Measurements from ENCODE around the gene TMEM178B.

TMEM178B gene

DNA sequence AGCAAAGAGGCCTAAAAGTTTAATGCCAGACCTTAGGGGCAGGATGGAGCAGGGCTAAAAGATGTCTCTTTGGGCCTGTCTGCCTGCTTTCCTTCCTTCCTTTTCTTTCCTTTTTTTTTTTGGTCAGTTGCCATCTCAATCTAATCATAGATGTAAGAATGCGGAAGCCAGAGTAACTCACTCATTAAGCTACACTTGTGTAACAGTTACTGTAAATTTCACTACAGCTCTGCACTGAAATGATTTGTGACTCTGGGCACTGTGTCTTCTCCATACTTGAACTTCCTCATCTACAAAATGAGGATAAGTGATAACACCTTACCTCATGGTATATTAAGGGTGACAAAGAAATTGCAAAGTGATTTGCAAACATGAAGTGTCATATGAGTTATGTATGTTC lies 401.8 kb downstream of the TMEM178B start:
- DNase-seq (ENCODE audit: low spot score), result no peak

DNA sequence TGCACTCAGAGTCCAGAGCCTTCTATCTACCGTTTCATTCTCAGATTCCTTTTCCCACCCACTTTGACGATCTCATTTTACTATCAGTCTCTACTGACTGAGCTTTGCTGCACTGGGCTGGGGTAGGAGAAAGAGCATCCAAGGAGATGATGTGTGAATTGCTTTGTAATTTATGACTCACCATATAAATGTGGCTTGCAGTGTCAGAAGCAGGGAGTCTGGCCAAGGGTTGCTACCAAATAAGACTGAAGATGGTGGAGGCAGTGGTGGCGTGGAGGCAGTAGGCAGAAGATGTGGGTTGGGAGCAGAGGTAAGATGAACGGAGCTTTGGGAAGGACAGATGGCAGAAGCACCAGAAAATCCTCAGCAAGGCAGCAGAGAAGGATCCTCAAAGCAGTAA lies 404.0 kb downstream of the TMEM178B start:
- DNase-seq (ENCODE audit: low spot score), result no peak

DNA sequence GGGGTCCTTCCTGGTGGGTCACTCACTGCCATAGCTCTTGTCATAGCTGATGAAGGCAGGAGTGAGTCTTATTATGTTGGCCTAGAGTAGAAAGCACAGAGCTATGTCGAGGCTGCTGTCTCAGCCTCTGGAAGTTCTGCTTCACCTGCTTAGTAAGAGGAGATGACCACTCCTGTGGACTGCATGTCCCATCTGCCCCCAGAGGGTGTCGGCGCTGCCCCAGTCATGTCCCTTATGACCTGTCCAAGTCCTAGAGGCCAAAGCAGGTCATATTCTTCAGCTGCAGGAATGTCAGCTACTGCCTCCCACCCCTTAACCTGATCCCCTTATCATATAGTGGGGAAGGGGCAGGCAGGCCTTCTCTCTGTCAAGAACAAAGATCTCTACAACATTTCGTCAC lies 405.0 kb downstream of the TMEM178B start:
- DNase-seq (ENCODE audit: low spot score), result no peak

DNA sequence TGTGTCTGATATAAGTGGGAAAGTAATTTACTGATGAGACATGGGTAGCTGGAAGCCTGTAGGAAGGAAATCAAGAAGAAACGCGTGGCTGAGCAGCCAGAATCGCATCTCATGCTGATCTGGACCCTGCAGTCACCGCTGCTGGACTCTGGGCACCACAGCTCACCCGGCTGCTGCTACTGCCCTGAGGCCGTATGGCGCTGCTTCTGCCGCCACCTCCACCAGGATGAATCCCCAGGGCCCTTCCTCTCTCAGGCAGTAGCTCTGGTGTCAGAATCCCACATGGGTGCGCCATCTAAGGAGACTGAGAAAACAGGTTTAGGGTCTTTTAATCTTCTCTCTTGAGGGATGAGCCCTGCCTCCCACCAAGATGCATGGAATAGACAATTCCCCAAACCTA lies 407.1 kb downstream of the TMEM178B start:
- no peak for DNase-seq (ENCODE audit: low spot score)

DNA sequence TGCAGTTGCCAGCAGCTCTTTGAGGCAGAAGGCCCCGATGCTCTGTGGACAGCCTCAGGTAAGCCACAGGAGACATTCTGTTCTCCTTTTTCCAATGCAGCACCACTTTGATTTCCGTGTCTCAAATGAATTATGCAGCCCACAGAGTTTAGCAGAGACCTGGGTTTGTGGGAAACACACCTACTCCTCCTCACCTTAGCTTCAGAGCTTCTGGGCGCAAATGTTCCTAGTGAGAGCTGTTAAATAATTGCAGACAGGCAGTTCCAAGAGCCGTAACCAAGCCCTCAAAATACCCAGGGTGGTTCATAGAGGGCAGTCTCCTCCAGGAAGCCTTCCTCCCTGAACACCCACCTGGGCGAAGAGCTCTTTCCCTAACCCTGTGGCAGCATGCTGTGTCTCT lies 408.1 kb downstream of the TMEM178B start:
- no peak for DNase-seq (ENCODE audit: low spot score)

DNA sequence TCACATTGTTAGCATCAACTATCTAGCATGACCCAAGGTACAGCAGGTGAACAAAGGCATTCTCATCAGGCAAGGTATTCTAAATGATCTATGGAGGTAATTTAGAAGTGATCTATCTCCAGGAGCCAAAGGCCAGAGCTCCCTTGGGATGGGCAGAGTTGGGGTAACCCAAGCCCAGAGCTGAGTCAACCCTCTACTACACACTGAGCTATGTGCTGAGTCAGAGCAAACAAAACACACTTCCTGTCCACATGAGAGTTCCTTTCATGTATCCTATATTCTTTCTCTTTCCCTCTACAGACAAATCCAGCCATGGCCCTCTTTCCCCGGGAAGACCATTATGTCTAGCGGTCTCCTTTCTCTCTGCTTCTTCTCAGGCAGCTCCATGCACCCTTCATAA lies 409.2 kb downstream of the TMEM178B start:
- no peak for DNase-seq (ENCODE audit: low spot score)

DNA sequence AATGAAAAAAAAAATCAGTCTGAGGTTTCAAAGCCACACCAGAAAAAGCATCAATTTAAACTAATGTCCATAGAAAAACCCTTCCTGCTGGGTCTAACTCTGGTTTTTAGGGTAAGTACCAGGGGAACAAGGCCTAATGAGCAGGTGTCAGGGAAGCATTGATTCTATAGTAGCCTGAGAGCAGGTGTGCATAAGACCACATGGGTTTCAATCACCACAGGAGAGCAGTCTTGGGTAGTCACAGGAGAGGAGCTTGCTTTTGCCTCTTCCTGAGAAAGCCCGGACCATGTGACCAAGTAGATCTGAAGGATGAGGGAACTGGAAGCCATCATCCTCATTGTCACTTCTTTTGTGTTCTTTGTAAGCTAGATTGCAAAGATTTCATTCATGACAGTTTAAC lies 411.0 kb downstream of the TMEM178B start:
- DNase-seq (ENCODE audit: low spot score), result no peak

DNA sequence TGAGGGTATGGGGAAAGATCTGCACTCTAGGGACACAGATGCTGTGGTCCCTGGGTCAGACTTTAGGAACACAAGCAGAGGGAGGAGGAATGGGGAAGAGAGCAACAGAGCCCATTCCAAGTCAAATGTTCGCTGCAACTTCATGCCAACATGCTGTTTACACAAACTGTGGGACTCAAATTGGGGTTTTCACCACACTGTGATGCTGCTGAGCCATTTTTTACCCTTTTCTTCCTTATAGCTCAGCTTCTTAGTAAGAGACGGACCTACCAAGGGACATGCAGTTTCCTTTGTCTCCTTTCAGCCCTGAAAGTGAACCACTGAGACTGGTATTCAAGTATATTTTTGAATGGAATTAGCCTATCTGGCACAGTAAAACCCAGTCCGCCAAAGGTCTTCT lies 413.1 kb downstream of the TMEM178B start:
- DNase-seq (ENCODE audit: low spot score), result no peak

DNA sequence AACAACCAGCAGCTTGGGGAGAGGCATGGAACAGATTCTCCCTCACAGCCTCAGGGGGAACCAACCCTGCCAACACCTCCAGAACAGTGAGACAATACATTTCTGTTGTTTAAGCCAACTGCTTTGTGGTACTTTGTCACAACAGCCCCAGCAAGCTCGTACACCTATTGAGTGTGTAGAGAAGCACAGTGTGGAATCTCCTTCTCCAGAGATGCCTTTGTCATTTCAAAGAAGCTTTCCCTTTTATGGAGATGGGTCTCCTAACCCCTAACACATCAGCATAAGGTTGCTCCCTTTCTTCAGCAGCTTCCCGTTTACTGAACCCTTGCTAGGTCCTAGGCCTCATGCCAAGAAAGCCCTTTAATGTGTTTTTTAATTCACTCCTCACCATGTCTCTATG lies 416.6 kb downstream of the TMEM178B start:
- no peak for DNase-seq (ENCODE audit: low spot score)

DNA sequence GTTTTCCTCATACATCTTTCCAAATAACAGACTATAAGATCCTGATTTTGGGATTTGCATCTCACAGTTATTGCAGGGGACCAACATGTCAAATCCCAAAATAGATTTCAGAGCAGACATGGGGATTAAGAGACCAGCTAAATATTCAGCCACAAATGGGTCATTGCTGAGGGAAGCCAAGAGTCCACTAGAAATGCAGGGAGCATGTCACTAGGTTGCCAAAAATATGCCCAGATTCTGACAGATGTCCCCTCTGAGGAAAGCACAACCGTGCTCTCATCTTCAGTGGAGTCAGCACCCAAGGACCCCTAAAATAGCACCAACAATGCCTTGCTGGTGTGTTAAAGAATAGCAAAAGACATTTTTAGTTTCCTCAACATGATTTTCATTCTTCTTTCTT lies 421.2 kb downstream of the TMEM178B start:
- DNase-seq (ENCODE audit: low spot score), result no peak

DNA sequence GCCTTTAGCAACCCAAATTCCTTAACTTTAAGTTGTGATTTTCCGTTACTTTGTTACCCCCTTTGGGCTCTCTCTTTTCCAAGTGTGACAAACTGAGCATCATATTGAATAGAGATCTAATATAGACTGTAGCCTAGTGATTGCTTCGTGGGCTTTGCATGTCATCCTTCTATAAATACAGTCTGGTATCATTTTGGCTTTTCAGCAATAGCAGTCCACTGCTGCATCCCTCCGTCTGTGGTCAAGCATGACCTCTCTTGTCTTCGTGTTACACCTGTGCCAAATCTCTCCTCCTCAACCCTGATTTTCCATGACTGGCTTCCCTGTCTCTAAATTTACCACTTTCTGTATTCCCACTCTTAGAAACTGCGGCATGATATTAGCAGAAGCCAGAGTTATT lies 423.5 kb downstream of the TMEM178B start:
- DNase-seq (ENCODE audit: low spot score), result no peak

DNA sequence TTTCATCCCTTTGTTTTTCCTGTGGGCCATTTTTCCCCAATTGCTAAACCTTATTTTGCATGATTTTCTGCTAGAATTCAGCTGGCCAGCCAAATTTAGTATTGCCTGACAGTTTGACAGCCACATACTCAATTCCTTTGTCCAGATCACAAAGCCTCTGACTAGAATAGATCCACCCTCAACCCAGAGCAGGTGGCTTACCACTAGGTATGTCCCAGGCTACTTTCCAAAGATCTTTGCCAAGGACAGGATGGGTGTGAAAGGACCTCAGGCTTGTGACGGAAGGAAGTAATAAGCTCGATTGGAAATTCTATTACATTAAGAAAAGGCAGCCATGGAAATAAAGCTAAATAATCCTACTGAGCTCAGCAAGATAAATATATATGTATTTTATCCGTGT lies 426.7 kb downstream of the TMEM178B start:
- no peak for DNase-seq (ENCODE audit: low spot score)

DNA sequence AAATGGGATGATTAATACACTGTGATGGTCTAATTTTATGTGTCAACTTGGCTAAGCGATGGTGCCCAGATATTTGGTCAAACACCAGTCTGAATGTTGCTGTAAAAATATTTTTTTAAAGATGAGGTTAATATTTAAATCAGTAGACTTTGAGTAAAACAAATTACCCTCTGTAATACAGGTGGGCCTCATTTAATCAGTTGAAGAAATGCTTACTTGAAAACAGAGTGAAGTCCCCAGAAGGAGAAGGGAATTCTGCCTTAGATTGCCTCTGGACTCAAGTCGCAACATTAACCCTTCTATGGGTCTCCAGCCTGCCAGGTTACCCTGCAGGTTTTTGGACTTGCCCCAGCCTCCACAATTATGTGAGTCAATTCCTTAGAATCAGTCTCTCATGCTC lies 427.6 kb downstream of the TMEM178B start:
- DNase-seq (ENCODE audit: low spot score), result no peak

DNA sequence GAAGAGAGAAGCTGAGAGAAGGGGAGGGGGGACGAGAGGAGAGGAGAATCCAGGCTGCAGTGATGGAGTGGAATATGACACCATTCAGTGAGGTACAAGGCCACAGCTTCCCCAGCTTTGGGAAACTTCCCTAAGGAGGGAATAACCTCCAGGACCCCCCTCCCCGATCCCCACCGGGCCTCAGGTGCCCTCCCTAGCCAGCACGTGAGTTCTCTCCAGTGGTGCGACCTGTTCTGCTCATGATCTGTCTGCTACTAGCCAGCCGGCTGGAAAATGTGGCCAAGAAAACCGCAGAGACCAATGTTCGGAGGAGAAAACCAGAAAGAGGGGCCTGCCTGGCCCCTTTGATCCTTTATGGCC lies 437.4 kb downstream of the TMEM178B start:
- DNase-seq (ENCODE audit: low spot score), result no peak

DNA sequence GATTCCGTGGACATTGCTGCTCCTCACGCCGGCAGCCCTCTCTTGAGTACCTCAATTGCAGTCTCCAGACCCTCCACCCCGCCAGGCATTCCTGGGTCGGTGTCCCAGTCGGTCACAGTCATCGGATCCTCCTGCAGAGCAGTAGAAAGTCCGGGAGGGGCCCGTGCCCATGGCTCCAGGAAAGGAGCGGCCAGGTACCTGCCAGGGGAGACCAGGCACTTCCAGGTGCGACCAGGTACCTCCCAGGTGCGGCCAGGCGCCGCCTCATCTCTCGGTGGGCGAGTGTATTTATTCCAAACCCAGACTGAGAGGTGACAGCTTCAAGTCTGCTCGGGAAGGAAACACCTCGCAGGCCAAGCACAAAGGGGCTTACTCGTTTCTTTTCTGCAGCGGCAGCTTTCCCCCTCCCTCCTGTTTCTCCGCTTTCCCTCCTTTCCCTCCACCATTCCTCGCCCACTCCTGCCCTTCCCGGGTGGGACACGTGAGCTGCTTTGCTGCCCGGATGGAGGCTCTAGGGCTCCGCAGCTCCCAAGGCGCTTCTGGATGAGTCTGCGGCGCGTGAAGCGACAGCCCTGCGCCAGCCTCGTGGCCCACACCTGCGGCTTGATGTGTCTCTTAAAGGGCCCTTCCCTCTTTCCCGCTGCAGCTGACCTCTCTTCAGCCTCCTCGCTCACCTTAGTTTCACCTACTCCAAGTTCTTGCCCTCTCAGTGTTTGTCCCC lies 438.0 kb downstream of the TMEM178B start:
- no peak for DNase-seq (ENCODE audit: low spot score)

DNA sequence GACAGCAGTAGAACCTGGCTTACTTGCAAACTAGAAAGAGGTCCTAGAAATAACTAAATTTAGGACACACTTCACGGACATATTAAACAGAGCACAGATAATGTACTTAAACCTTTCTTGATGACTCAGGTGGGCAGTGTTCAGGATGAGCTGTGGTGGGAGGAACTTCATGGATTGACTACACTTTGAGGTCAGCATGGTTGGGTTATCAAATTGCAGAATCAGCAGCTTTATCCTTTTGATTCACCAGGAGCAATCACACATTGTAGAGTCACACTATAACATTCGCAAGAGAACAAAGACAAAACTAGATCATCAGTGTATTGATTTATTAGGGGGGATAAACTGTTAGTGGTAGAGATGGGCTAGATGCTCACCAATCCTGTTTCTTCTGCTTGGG lies 438.7 kb downstream of the TMEM178B start:
- DNase-seq (ENCODE audit: low spot score), result no peak

DNA sequence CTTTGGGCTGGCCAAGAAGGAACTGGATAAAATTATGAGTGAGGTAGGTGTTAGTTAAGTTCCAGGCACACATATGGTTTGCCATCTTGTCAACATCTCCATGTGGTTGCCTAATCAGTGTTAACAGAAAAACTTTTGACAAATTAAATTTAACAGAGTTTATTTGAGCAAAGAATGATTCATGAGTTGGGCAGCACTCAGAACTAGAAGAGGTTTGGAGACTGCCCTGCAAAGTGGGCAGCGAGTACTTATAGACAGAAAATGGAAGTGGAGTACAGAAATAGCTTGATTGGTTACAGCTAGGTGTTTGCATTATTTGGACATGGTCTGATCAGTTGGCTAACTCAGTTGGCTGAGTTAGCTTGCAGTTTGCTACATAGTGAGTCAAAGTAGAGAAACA lies 439.9 kb downstream of the TMEM178B start:
- DNase-seq (ENCODE audit: low spot score), result no peak

DNA sequence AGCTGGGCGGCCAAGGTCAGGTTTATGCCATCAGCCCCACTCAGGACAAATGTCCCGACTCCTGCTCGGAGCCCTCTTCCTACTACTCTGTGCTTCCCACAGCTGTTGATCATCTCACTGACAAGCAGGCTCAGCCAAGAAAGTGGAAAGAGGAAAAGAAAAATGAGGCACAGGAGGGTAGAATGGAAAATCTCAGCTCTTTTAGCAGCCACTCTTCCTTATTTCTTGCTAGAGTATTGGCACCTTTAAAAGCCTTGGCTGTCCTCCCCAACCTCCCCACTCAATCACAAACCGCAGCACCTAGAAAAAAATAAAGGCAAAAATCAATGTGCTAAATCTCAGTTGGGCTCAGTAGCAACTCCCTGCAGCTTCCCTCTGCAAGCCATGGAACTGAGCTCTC lies 442.1 kb downstream of the TMEM178B start:
- DNase-seq (ENCODE audit: low spot score), result no peak

DNA sequence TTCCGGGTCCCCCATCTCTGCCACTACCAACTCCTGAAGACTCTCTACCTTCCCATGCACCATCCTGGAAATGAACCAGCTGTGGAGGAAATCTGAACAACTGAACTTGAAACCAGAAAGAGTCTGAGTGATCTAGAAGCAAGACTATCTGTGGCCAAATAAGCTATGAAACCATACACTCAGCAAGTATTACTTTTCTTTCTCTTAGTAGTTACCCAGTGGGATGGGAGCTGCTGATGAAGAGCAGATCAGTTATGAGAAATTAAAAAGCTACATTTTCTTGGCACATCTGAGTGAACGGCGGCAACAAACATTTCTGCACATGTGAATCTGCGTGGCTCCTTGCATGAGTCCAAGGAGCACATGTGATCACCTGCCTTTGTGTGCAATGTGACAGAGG lies 445.8 kb downstream of the TMEM178B start:
- DNase-seq (ENCODE audit: low spot score), result no peak

DNA sequence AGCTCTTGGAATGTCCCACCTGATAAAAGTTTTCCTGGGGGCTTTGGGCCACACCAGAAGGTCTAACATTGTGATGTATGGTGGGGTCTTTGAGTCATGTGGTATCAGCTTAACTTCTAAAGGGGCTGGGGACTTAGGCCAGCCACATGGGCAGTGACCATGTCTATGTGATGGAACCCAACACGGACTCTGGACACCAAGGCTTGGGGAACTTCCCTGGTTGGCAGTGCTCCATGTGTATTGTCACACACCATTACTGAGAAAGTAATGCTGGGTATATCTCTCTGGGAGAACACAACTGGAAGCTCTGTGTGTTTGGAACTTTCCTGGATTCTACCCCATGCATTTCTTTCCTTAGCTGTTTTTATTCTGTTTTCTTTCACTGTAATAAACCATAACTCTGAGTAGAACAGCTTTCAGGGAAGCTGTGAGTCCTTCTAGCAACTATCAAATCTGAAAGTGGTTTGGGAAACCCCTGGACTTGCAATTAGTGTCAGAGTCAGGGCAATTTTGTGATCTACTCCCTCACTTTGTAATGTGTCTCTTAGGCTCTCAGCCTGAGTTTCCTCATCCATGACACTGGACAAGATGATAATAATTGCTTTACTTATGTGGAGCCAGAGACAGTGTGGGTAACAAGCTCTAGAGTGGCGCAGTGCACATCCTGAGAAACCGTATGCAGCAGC lies 448.9 kb downstream of the TMEM178B start:
- DNase-seq (ENCODE audit: low spot score), result no peak

DNA sequence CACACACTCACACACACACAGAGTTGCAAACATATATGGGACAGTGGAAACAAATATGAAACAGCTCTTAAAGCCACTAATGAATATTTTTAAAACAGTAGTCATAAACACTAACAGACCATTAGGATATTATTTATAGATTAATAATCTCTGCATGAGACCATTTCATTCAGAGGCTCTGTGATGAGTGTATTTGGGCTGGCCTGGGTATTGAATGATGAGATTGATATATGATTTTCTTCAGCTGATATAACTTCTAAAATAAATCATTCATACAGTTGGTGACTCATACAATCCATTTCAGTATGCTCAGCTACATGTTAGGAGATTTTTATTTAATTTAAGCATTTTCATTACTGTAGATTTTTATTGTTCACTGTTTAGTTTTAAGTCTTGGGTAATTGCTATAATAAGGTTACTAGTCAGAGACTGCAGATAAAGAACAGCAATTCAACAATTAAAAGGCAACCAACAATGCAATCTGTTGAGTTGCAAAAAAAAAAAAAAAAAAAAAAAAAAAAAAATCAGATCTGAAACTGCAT lies 452.2 kb downstream of the TMEM178B start:
- DNase-seq (ENCODE audit: low spot score), result no peak

DNA sequence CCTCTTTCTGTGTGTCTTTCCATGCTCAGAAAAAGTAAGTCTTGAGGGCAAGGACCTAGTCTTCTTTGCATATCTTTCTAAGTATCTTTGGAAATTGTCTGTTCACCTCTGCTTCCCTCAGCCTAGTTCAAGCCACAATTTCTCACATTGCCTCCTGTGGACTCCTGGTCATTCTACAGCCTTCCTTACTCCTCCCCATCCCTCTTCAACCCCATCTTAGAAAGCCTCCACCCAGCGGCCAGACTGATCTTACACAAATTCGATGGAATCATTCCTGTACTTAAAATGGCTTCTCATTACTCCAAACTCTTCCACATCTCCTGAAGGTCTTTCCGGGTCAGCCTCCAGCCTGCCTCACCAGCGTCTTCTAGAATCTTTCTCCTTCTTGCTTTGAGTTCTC lies 453.2 kb downstream of the TMEM178B start:
- no peak for DNase-seq (ENCODE audit: low spot score)

DNA sequence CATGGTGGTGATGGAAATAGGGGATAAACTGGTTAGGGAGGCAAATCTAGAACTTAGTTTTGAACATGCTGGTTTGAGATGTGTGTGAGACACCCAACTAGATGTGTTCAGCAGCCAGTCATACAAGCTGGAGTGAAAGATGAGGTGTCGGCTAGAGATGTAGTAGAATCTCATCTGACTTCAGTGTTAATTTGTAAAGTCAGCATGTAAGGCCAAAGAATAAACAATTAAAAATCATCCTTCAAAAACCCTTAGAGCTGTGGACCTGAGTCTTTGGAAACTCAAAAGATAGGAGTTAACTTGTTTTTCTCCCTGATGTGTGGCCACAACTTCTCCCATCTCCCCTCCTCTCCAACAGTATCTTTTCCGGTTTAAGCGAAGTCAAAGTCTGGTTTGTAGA lies 454.5 kb downstream of the TMEM178B start:
- DNase-seq (ENCODE audit: low spot score), result no peak

Data from CD4-positive, alpha-beta T cell treated with Interleukin-15 for 4 hours (primary cell).